ENCODE results near the gene ZNF195.
"Not testable (repeated sequence)": the region's sequence is repeated elsewhere in the genome, so short reads cannot be mapped to it uniquely, and the experiment has no call there.

Gene ZNF195

DNA sequence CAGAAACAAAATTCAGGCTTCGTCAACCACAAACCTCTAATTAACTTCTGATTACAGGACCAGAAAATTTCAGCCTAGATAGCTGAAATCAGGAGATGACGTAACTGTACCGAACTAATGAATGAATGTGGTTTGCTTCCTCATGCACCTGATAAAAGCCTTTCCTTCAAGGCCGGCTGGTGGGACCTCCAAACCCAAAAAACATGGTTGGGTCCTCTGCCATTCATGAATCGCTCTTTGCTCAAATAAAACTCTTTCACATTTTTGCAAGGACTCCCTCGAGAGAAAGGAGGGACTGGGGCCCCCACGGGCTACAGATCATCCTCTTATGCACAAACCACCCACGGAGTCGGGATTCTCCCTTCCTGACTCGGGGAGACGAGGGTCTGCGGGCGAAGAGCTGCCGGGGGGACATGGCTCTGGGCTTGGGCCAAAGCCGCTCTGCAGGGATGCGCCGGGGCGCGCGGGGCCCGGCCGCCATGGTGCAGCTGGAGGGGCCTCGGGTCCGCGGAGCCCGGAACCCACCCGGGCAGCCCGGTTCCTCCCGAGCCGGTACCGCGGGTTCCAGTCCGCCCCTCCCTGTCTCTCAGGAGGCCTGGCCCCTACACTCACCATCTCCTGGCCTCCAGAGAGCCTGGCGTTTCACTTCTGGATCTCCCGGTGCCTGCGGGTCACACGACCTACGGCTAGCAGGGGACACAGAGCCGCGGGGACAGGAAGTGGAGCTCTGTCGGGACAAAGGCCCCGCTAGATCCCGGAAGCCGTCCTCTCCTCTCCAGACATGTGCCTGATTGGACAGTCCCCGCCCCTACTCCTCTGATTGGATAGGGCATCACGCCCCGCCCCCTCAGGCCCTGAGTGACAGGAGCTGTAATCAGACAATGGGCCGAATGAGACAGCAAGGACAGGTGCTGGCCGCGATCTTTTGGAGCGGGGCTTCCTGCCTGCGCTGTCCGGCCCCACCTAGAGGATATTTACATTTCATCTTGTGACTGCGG lies at the start of gene ZNF195:
TSS of gene ZNF195 (minus strand) at position 721 of the 998 bp plus-strand sequence. CDS start at position 615, 106 bp downstream.
- peak; percentile 99 for DNase-seq

DNA sequence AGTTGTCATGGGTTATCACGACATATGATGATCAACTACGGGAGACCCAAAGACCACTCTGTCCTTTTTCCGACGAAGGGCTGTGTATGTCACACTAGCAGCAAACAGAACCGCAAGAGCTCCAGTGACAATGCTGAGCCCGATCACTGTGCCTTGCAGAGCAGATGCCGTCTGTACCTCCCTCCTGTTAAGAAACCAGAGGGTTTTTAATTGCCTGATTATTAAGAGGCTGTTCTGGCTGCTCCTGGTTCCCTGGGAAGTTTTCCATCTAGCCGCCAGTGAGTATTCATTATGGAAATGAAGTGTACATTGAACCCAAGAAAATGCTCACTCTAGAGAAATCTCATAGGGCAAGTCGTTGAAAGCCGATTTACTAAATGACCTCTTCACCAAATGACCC lies 49.1 kb upstream of the ZNF195 start:
- DNase-seq = not testable (repeated sequence)

DNA sequence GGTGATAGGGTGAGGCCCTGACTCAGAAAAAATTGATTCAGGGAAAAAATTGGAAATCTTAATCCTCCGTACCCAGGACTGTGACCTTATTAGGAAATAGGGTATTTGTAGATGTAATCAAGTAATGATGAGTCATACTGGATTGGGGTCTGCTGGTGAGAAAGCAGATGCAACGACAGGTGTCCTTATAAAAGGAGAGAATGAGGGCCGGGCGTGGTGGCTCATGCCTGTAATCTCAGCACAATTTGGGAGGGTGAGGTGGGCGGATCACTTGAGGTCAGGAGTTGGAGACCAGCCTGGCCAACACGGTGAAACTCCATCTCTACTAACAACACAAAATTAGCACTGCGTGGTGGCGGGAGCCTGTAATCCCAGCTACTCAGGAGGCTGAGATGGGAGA lies 47.6 kb upstream of the ZNF195 start:
- DNase-seq = not testable (repeated sequence)

DNA sequence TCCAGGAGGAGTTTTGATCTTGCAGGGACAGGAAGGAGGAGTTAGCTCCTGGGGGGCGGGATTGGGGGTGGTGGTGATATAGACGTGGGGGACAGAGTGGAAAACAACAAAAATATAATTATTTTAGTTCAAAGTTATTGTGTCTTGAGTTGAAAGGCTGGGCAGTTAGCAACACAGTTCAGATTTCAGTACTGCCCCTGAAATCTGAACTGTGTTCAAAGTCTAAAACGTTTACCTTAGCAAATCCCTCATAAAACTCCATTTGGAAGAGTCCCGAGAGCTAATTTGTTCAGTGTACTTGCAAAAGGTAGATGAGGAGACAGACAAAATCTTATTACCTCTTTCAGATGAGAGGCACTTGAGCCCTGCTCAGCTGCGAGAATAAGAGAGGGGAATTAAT lies 45.0 kb upstream of the ZNF195 start:
- not testable (repeated sequence) for DNase-seq

DNA sequence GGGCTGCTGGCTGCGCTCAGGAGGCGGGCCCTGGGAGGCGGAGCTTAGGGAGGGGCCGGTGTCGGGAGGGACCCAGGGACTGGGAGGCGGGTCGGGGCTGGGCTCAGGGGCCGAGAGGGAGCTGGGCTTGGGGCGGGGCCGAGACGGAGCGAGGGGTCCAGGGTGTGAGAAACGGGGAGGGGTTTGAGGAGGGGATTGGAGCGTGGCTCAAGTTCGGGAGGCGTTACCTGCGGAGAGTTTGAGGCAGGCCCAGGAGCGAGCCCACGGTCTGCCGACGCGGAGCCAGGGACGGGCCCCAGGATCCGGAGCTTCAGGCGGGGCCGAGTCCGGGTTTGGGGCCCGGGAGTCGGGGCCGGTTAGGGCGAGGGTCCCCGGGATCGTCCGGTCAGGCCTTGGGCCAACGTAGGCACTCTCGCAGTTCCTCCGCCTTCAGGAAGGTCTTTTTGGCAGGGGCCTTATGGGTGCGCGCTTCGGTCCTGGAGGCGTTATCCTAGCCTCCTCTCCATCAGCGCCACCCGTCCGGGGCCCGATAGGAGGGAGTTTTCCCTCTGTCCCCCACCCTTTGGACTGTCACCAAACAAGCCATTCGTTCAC lies 44.3 kb upstream of the ZNF195 start:
- not testable (repeated sequence) for DNase-seq

DNA sequence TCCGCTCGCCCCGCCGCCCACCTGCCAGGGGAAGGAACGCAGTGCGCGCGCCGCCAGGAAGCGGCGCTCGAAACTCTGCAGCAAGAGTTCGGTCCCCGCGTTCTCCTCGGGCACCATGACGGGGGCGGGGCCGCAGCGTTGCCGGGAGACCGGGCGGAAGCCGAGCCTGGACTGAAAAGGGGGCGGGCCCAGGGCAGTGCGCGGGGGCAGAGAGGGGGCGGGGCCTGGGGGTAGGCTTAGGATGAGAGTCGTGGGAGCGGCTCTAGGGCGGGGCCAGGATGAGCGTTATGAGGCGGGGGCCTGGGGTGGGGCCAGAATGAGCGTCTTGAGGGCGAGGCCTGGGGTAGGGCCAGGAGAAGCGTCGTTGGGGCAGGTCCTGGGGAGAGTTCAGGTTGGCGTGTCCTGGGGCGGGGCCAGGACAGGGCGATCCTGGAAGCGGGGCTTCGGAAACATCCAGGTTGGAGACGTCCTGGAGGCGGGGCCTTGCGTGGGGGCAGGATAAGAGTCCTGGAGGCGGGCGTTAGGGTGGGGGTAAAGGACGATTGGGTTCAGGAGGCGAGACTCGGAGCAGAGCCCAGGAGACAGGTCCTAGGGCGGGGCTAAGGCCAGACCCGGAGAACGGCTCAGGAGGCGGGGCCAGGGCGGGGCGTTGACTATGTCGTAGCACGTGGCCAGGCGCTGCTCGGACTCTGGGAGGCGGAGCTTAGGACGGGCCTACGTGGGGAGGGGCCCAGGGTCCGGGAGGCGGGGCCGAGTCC lies 43.6 kb upstream of the ZNF195 start:
- DNase-seq = peak; percentile 93

DNA sequence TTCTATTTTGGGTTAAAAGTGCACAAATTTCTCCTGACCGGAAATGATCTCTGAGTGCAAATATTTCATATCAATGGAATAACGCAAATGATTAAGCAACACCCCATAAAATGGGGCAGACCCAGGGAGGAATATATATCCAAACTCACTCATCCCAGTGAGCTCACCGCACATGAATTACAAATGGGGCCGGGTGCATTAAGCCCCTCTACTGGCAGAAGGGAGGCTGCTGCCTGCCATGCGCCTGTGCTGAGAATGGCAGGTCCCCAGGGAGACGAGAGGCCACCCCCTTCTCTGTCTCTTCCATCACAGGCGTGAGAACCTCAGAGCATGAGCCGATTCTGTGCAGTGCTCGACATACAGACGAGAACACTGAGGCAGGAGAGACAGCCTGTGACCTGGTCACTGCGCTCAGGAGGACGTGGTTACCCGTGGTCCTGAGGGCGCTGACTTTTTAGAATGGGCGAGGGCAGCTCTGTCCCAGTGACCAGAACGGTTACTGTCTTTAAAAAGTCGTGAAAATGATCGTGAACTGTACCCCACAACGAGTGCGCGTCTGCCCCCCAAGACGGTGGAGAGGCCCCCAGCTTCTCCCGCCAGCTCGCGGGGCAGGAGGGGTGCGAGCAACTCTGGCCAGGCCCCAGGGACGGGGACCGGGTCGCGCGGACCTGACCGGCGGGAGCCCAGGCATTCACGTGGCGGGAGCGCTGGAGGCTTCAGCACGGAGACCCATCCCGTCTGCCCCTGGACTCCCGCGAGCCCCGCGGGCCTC lies 42.8 kb upstream of the ZNF195 start:
- DNase-seq = peak; percentile 18

DNA sequence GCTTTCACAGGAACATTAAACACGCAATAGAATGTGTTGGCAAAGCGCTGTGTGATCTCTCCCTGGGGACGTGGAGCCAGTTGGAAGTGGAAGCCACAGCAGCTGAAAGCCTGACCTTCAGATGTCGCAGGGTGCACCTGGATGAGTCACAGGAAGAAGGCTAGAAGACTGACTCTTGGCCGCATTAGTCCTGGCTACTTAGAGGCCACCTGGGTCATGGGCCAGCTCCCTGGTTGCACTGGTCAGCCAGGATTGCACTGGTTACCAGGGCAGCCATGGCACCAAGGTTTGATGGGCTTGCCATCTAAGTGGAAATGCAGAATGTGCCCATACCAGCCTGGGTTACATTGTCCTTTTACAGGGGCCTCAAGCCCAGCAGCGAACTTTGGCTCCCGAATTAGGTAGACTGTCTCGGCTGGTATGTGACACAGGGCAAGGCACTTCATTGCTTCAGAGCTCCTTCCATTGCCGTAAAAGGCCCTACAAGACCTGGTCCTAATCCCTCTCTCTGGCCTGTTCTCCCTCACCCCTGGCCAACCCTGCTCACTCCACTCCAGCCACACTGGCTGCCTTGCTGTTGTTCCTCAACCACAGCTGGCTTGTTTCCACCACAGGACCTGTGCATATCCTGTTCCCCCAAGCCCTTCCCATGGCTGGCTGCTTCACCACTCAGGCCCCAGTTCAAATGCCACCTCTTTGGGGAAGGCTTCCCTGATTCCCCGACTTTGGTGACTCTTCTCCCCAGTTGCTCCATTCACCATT lies 41.5 kb upstream of the ZNF195 start:
- not testable (repeated sequence) for DNase-seq

DNA sequence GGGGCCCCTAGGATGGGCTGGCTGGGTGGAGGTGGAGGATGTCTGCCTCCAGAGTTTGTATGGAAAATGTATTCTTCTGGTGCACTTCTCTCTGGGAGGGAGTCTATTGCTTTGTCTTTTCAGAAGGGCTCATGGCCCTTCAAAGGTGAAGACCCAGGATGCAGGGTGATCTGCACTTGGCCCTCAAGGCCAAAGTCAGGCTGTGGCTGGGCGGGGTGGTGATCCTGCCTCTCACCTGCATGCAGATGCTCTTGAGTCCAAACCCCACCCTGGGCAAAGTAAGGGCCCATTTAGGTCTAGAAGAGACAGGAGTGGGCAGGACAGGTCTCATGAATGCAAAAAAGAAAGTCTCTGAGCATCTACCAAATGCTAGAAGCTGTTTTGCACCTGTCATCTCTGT lies 40.5 kb upstream of the ZNF195 start:
- DNase-seq = not testable (repeated sequence)

DNA sequence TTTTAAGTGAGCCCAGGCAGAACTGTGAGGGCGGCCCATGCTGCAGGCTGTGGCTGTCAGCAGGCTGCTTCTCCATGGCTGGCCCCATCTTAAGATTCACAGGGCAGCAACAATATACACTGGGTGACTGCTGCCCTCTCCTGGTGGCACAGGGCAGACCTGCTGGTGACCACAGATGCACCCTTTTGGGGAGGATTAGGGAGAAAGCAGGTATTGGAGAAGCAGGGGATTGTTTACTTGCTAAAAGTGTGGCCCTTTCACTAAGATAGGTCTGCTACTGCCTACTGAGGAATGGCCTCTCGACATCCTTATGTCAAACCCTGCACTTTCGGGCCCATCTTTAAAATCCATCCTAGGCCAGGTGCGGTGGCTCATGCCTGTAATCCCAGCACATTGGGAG lies 38.1 kb upstream of the ZNF195 start:
- DNase-seq = peak; percentile 19

DNA sequence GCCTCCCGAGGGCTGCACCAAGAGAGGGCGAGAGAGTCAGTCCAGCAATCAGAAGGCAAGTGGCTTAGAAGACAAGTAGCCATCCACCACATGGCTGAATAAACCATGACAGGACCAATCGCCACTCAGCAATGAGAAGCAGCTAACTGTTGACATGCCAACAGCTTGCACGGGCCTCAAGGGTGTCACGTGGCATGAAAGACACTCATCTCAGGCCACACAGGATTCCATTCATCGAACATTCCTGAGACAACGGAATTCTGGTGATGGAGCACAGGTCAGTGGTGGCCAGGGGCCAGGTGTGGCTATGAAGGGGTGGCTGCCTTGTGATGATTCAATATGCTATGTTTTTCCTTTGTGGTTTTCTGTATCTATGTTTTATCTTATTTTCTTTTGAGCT lies 36.4 kb upstream of the ZNF195 start:
- not testable (repeated sequence) for DNase-seq

DNA sequence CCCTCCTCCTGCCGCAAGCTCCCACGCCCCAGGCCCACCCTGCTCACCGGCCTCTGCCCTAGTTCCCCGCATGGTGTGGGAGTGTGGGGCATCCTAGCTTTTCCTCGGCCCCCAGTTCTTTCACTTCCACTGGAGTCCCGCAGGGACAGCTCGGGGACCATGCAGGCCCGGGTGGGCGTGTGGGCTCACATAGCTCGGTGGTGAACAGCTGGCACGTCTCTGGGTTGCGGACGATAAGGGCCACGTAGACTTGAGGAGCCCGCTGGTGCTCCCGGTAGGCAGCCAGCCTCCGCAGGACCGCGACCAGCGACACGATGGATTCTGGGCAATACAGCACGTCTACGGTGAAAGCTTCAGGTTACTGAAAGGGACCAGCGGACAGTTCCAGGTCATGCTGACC lies 34.7 kb upstream of the ZNF195 start:
- DNase-seq = not testable (repeated sequence)

DNA sequence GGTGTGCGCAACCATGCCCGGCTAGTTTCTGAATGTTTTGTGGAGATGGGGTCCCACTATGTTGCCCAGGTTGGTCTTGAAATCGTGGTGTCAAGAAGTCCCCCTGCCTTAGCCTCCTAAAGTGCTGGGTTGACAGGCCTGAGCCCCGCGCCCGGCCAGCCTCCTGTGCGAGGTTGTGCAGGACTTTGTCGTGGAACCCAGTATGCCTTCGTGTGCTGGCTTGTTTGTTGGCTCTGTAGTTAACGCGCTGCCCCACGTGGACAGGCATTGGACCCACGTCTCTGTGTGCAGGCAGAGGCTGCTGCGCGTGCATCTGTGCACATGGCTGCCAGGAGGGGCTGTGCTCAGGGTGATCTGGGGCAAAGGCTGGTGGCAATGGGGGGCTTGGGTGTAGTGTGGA lies 33.9 kb upstream of the ZNF195 start:
- no peak for DNase-seq

DNA sequence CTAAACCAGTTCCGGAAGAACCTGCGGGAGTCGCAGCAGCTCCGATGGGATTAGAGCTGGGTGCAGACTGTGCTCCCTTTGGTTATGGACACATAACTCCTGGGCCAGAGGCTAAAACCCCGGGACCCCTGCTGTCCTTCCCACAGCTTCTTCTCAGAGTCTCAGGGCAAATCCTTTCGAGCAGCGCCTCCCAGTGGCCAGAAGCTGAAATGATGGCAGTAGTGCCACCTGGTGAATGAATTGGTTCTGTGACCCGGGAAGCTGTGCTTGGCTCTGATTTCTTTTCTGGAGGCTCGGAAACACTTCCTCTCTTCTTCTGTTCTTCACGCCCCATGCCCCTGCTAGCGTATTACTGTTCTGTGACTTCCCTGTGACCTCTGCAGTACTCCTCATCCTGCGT lies 29.8 kb upstream of the ZNF195 start:
- not testable (repeated sequence) for DNase-seq

DNA sequence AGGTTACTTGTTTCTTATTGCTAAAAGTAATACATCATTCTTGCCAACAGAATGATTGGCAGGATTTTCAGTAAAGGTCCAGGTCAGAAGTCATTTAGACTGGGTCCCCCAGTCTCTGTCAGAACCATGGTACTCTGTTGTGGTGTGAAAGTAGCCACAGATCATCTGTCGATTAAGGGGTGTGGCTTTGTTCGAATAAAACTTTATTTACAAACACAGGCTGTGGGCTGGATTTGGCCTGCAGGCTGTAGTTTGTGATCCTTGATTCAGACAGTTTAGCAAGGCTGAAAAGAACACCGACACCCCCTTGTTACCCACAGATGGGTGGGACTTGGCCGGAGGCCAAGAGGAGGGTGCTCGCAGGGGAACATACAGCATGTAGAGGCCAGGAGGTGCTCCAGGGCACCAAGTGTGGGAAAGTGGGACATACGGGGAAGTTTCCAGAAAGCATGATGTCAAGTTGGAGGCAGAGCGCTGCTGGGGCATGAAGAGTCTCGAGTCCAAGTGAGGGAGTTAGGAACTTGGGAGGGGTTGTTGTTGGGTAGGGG lies 29.2 kb upstream of the ZNF195 start:
- not testable (repeated sequence) for DNase-seq

DNA sequence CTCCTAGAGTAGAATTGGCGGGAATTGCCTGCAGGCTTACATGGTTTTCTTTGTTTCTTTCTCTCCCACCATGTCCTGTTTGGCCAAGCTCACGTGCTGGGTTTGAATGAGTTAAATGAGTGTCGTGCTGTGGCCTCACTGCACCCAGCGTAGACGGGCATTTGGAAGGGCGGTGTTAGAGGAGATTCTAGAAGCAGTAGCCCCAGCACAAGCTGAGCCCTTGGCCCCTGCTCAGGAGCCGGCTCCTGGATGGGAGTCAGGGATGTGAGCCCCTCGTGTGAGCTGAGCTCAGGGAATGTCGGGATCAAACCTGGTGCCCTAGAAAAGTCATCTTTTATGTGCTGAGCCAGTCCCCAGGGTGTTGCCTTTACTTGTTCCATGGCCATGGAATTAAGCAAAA lies 28.0 kb upstream of the ZNF195 start:
- not testable (repeated sequence) for DNase-seq

DNA sequence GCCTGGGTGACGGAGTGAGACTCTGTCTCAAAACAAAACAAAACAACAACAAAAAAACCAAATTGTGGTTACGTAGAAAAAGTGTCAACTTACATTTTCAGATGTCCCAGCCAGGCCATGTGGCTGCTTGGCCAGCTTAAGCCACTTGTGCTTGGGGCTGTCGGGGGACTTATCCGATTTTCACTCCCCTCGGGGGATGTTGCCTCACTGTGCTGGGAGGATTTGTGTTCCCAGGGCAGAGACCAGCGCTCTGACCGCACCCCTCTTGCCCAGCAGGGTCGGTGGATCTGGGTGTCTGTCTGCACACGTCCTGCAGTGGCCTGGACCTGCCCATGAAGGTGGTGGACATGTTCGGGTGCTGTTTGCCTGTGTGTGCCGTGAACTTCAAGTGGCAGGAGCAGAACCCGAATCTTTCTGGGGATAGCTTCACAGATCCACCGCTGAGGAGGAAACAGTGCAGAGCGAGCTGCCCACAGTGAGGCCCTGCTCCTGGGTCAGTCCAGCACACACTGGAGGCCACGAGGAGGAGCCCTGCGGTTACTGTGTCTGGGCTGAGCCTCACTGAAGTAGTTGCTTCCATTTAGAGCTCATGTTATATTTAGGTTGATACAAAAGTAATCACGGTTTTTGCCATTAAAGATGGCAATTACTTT lies 27.4 kb upstream of the ZNF195 start:
- not testable (repeated sequence) for DNase-seq

DNA sequence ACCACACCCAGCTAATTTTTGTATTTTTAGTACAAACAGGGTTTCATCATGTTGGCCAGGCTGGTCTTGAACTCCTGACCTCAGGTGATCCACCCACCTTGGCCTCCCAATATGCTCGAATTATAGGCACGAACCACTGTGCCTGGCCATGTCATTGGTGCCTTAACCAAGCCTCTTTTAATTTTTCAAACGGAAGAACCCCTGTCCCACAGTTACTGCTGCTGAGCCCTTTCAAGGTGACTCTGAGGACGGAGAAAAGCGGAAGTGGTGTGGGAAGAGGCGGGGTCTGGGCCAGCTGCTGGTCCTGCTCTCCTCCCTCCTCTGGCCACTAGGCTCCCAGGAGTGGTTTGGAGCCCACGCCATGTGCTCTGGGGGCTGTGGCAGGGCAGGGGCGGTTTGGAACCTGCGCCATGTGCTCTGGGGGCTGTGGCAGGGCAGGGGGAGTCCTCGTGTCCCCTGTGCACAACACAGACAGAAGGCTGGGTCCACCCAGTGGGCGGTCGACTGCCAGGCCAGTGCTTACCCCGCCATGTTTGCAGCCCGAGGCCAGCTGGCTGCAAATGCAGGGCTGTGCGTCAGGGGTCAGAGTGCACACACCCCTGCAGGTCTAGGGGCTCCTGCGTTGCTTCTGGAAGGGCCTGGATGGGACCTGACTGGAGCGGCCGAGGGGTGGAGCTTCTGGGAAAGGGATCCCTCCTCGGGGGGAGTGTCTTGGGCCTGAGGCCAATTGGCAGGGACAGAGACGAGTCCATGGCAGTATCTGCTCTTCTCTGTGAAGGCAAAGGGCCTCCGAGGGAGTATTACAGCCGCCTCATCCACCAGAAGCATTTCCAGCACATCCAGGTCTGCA lies 25.4 kb upstream of the ZNF195 start:
- DNase-seq = peak; percentile 65

DNA sequence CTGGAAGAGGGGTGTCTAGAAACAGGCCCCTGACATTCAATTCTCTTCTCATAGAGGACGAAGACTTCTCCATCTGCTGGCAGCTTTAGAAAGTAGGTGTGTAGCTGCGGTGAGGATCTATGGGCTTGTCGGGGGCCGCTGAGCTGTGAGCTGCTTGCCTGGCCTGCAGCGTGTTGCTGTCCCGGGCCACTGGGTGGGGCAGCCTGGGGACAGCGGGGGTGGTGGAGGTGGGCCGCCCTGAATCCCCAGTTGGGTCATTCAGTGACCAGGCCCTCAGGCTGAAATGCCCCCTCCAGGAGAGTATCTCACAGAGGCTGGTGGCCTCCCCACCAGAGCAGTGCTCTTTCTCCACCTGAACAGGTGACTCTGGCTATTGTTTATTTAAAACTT lies 23.9 kb upstream of the ZNF195 start:
- DNase-seq = not testable (repeated sequence)

Data from DMS153 (cell line).